ENCODE measurements around the gene PRCP. TPM values are rescaled to one million over a fixed set of nuclear protein-coding genes. Genes with fewer than 3 reads are reported as not detected.

Gene PRCP
- total RNA-seq, 1 donor from 2014 or later, result 144 TPM

GRCh38 chr11:82787981-82788380, 112.2 kb downstream of the PRCP start:
- DNase-seq (ENCODE audit: low read depth, low spot score), result no peak

GRCh38 chr11:82786836-82787235, 113.4 kb downstream of the PRCP start:
- DNase-seq (ENCODE audit: low read depth, low spot score), result no peak

- no peak for DNase-seq (ENCODE audit: low read depth, low spot score)
These were observed 114.2 kb downstream of the PRCP start for GRCh38 chr11:82786001-82786400.

- DNase-seq (ENCODE audit: low read depth, low spot score), result no peak
These were observed 117.3 kb downstream of the PRCP start for GRCh38 chr11:82782825-82783374.

GRCh38 chr11:82778776-82779175, 121.5 kb downstream of the PRCP start:
- no peak for DNase-seq (ENCODE audit: low read depth, low spot score)

GRCh38 chr11:82776377-82776776, 123.9 kb downstream of the PRCP start:
- no peak for DNase-seq (ENCODE audit: low read depth, low spot score)

GRCh38 chr11:82775736-82776346, 124.4 kb downstream of the PRCP start:
- peak; percentile 36 for DNase-seq (ENCODE audit: low read depth, low spot score)

- DNase-seq (ENCODE audit: low read depth, low spot score), result no peak
These were observed 125.0 kb downstream of the PRCP start for GRCh38 chr11:82775218-82775617.

Other genes with a start within 250 kb of the PRCP start
- gene FAM181B, start 166.6 kb downstream of the PRCP start, total RNA-seq, result 0.04 and 0.13 TPM in 2 replicates
- gene DDIAS, start 1.3 kb upstream of the PRCP start, total RNA-seq, result 10.8 and 11.1 TPM in 2 replicates
- gene RAB30, start 171.5 kb upstream of the PRCP start, total RNA-seq, result 14.8 and 20.1 TPM in 2 replicates

All from pulmonary artery endothelial cell (primary cell).